Hypothalamus (tissue), 51 donors: ENCODE data around the gene UQCRQ.

Experiments used
- DNase-seq, 51 donors: peaks; one replicate each; lab custom pipeline; 2025; lab: John Stamatoyannopoulos, UW

Gene UQCRQ

GRCh38 chr5:132866342-132867045, at the start of gene UQCRQ, which contains the start of gene GDF9:
Gene UQCRQ (plus strand): TSS chr5:132866642. CDS start chr5:132866882, 240 bp downstream.
Gene GDF9 (minus strand): TSS chr5:132866469. CDS start chr5:132864533, 1,936 bp downstream.
- peak; percentile 66 to 99 (median 96) for DNase-seq

DNA sequence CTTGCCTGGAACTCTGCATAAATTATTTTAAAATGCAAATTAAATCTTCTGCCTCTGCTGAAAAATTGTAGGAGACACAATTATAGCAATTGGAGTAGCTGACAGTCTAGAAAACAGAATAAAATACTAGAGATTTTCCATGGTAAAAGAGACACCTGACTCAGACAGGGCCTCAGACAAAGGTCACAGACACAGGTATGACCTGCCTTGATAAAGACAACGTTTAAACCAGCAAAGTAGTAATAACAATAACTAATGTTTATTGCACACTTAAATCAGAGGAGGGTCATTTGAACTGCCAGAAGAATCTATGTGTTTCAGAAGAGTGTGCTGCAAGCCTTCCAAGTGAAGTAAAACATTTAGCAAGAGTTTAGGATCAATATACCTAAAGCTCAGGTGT, 49.4 kb upstream of the UQCRQ start:
- no peak for DNase-seq

- DNase-seq, result peak in 17 of 51 donors; percentile 24 to 69 (median 35)
Measured at GRCh38 chr5:132819468-132819867, 47.0 kb upstream of the UQCRQ start.

GRCh38 chr5:132820162-132820754, 46.2 kb upstream of the UQCRQ start:
- DNase-seq, result peak; percentile 40 to 98 (median 88)

- DNase-seq, result peak in 4 of 51 donors; percentile 54 to 89 (median 70)
Measured at GRCh38 chr5:132821350-132821749, 45.1 kb upstream of the UQCRQ start.

GRCh38 chr5:132821791-132822190, 44.7 kb upstream of the UQCRQ start:
- peak in 18 of 51 donors; percentile 14 to 86 (median 52) for DNase-seq

- DNase-seq, result peak in 21 of 51 donors; percentile 20 to 63 (median 36)
Measured at GRCh38 chr5:132822650-132823480, 43.6 kb upstream of the UQCRQ start.

- DNase-seq, result peak in 2 of 51 donors; percentile 28 to 63
Measured at GRCh38 chr5:132823481-132824050, 42.9 kb upstream of the UQCRQ start.

DNA sequence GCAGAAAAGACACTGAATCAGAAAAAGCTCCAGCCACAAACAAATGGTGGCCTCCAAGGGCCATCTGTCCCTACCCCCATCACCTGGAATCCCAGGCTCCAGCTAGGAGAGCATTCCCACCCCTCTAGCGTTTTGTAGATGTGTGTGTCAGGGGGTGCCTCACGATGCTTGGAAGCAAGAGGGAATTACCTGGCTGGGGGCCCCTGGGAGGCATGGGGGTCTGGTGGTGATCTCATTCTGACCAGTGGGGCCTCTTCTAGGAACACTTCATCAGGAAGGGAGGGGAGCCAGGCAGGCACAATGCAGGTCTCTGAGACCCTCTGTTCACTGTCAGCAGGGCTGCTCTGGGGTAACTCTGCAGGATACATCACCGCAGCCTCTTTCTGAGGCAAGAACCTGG, 42.0 kb upstream of the UQCRQ start:
- DNase-seq, result no peak

DNA sequence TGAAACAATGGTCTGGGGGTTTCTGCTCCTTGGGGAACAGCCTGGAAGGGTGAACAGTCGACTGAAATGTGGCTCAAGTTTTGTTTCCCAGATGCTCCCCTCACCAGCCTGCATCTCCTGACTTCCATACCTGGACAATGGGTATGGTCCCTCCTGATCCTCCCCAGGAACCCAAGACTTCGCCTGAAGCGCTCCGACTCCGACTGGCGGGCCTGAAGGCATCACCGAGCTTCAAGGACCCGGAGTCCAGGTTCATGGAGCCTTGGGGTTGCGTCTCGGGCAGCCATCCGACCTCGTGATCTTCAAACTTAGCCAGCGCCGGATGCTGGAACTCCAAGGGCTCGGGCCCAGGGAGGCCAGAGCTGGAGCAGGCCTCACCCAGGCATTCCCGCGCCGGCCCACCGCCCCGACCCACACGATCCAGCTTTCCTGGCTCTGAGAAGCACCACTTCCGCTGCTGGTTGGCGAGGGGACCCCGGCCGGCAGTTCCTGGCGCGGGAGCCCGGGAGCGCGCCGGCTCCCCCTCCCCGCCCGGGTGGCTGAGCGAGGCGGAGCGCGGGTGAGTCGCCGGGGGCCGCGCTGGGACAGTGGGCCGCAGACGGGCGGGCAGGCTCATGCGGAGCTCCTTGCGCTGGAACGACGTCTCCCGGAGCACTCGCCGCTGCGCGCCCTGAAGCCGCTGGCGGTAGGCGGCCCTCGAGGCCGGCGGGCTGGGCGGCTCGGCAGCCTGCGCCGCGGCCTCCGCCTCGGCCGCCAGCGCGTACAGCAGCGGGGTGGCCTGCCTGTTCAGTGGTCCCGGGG, 41.2 kb upstream of the UQCRQ start:
- DNase-seq, result no peak

GRCh38 chr5:132825834-132826391, 40.5 kb upstream of the UQCRQ start:
- no peak for DNase-seq

DNA sequence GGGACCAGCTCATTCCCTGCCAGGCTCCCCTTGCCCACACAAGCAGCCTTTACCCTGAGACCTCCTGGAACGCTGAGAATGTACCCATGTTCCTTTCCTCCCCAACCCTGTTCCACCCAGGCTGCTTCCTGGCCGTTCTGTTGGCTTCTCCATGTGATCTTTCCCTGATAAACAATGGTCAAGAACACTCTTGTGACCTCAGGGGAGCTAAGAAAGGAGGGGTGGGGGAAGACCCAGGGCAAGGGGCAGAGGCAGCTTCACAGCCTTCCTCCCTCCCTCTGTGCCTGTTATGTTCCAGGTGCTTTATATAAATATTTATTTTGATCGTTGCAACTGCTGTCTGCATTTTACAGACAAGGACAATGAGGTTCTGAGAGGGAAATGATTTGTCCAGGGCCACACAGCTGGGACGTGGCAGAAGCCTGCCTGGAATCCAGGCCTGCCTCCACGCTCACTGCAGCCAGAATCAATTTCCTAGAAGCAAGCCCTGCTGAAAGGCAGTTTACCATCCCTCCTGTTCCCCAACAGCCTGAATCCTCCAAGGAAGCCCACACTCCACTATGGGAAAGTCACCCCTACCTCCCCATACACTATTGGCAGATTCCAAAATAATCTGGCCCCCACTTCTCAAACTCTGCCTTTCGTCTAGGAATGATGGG, 39.9 kb upstream of the UQCRQ start:
- DNase-seq, result no peak

- no peak for DNase-seq
Measured at GRCh38 chr5:132827943-132828673, 38.3 kb upstream of the UQCRQ start.

GRCh38 chr5:132828846-132829494, 37.5 kb upstream of the UQCRQ start:
- no peak for DNase-seq

DNA sequence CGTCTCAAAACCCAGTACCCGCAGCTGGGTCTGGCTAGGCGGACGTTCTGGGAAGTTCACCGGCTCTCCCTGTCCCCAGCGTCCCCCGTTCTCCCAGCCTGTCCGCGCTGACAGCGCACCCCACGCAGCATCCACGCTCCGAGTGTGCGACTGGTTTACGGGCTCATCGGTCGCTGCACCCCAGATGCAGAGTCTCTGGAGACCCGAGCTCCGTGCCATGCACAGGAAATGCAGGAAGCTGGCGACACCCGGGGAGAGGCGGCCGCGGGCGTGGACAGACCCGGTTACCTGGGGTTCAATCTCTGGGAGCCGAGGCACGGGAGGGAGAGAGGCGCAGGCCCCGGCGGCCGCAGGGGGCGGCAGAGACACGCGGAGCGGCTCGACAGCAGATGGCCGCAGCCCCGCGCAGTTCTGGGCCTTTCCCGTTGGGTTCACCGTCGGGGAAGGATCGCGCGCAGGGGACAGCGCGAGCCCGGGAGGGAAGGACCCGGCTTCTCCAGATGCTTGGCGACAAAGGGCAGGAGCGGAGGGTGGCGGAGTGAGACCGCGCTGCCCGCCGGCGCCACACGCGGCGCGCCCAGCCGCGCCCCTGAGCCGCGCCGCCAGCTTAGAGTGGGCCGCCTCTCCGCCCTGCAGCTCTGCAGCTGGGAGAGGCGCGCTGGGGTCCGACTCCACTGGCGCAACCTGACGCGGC, 36.6 kb upstream of the UQCRQ start:
- peak in 45 of 51 donors; percentile 31 to 85 (median 60) for DNase-seq

GRCh38 chr5:132830436-132831094, 35.9 kb upstream of the UQCRQ start, which contains the start of gene SHROOM1:
Gene SHROOM1 (minus strand): TSS chr5:132830647. CDS start chr5:132826140, 4,507 bp downstream.
- DNase-seq, result peak in 17 of 51 donors; percentile 22 to 61 (median 39)
